KBM-7 (cell line): ENCODE results near the gene ENO4.

ENCODE experiments used
- DNase-seq: peaks from one replicate; pipeline ENCODE4 v3.0.0-alpha.2; 2015
- in situ Hi-C: fragments of 300-500 bp; cut with MboI; formaldehyde crosslinking; loops from 2 replicates; pipeline ENCODE4 v1.14.3; 2020; ENCODE audit warnings: low sequenced_read_pairs, low pct_unique_long_range_greater_than_20kb, mixed read lengths

The ENO4 gene

DNA sequence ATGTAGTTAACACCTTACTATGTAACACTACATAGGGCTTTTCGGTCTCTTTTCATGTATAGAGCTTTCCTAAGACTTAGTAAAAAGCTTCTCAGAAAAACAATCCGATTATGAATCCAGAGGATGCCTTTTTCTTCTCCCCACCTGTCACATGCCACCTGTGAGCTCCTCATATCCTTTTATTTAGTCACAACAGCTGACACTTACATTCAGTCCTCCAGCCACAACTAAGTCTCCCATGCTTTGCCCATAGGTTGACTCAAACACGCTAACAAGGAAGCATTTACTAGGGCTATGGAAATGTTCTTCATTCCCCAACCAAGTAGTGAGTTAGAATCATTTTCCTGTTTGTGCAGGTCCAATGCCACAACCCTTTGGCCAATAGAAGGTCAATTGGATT, 7.9 kb downstream of the ENO4 start:
- in situ Hi-C loops, result no loop called here
- DNase-seq, result no peak

DNA sequence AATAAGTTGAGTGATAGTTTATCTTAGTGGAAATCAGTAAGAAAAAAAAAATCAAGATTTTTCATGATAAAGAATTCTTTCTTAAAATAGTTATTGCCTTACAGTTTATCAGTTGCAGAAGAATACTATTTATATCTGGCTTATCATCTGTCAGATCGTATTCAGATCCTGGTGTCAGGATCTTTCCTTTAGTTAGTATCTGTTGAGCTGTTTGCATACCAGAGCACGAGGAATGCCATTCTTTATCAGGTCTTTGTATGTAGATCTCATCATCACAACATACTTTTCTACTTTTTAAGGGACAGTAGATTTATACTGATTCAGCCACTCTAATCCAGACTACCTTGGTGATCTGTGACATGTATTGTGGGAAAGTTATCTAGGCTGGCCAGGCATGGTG, 12.5 kb downstream of the ENO4 start:
- in situ Hi-C loops, result no loop called here
- no peak for DNase-seq

DNA sequence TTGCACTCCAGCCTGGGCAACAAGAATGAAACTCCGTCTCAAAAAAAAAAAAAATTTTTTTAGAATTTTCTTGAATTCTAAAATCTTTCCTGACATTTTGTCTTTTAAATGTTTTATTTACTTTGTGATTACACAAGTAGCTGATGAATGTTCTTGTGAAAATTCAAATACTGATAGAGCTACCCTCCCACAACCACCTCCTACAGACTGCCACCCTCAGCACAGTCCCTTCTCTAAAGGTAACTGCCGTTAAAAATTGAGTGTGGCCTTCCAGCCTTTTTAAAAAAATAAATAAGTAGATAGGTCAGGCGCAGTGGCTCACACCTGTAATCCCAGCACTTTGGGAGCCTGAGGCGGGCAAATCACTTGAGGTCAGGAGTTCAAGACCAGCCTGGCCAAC, 15.1 kb downstream of the ENO4 start:
- in situ Hi-C loops, result no loop called here
- DNase-seq, result no peak

DNA sequence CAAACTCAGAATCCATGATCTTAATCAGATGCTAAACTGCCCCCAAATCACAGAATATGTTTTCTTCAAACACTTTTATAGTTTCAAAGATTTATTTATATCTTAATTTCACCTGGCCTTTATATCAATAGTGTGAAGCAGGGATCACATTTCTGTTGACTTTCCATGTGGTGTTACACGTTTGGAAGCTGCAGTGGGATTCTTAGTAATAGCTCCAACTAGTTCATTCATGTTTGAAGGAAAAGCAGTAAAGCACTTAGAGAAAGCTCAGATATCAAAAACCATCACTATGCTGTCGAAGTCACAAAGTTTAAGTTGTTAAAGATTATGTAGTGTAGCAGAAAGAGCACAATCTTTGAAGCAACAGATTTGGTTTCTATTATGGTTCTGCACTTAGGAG, 16.8 kb downstream of the ENO4 start:
- DNase-seq, result no peak

DNA sequence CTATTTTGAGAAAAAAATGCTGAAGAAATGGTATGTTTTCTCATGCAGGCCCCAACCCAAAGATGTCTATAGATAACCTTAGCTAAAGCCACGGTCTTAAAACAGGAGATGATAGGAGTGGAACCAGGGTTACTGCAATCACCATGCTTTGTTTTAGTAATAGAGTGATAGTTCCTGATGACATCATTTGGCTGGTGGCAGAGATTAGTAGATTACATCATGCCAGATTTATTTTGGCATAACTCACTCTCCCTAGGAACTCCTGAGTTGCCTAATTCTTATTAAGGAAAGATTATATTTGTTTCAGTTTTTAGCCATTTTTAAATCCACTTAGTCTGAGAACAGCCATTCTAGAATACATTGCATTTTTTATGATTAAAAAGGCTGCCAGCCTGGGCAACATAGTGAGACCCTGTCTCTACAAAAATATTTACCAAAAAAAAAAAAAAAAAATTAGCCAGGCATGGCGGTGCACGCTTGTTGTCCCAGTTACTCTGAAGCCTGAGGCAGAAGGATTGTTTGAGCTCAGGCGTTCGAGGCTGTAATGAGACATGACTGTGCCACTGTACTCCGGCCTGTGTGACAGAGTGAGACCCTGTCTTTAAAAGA, 17.8 kb downstream of the ENO4 start:
- no peak for DNase-seq
- in situ Hi-C loops, result no loop called here

More for the DNA sequence above, 16.8 kb downstream of the ENO4 start:
- in situ Hi-C loops, result no loop called here

DNA sequence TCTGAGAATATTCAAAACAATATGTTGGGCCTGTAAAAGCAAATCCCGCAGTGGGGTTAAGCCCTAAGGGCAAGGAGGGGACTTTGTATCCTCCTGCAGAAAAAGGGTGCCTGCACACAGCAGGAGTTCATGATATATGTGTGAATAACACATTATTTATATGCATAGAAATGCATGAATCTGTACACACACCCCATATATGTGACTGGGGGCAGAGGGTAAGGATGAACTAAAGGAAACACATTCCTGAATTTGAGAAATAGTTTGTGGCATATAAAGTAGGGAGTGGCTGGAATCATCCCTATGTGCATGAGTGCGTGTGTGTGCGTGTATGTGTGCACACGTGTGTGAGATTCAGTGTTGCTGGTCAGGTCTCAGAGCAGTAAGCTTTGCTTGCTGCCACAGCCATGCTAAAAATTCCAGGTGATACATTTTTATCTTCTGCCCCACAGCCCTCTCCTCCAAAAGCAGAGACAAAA, 18.9 kb downstream of the ENO4 start:
- in situ Hi-C loops, result no loop called here
- DNase-seq, result no peak

DNA sequence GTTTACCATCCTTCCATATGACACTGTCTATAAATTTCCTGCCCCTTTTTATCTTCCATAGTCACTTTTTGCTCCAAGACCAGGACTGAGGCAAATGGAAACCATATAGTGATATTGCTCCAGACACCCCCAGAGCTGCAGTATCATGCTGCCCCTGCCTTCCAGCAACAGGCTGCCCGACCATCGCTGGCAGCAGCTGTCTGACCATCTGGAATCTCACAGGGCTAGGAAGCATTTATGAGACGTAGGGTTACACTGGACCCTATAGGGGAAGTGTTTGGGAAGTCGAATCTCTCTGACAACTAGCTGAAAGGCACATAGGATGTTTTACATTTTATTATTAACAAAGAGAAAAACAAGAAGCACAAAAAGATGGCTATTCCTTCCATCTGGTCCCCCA, 19.4 kb downstream of the ENO4 start:
- in situ Hi-C loops, result no loop called here

DNA sequence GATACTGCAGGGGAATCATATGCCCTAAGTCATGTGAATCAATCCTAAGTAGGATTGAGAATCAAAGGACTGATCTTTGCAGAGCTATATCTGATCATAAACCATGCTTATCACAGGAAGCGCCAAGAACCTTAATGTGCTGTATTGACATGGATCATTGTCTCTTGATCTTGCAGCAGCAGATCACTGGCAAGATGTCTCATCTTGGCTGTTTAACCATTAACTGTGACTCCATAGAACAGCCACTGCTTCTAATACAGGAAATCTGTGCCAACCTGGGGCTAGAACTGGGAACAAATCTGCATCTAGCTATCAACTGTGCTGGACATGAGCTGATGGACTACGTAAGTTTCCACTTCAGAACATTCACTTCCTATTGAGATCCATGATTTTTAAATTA, 21.6 kb downstream of the ENO4 start:
- DNase-seq, result no peak
- in situ Hi-C loops, result no loop called here

More for the DNA sequence above, 19.4 kb downstream of the ENO4 start:
- no peak for DNase-seq

DNA sequence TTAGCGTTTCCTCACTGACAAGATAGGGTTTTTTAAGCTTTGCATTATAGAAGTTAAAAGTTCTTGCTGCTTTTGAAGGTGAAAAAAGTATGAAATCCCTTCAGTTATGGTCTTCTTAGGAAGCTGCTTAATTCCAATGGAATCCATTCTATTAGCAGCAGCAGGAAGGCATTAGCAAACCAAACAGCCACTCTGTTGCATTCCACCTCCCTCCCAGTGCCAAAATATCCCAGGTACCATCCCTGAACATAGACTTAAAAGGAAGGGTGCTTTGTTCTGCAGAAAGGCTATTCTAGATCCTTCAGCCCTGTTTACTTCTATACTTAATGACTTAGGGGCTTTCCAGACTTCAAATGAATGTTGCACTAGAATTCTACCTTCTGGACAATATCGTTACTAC, 23.8 kb downstream of the ENO4 start:
- DNase-seq, result no peak
- in situ Hi-C loops, result no loop called here

DNA sequence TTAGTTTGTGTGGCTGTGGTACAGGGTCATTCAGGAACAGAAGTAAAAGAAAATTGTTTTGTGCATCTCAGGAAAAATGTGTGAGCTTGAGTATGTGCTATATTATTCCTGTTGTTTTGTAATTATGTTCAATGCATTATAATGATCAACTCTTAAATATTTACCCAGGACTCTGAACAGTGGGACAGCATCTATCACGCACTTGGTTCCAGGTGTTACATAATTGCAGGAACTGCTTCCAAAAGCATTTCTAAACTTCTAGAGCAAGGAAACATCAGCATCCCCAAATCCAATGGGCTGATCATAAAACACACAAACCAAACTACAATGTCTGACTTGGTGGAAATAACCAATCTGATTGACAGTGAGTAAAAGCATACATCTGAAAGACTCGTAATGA, 26.6 kb downstream of the ENO4 start:
- no peak for DNase-seq
- in situ Hi-C loops, result no loop called here

DNA sequence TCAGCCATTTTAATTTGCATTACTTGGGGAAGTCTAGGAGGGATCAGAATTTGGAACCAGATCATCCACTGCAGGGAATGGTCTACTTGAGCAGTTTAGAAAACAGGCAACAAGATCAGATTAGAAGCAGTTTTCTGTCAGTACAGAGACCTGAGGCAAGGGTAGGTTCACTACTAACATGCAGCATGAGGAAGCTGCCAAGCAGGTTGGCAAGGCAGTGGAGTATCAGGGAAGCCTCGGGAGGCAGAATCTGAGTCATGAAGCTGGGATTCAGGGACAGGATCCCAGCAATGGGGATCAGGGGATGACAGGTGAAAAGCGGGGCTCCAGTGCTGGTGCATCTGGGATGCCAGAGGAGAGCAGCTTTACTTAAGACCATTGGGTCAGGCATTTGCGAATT, 28.1 kb downstream of the ENO4 start:
- DNase-seq, result no peak
- in situ Hi-C loops, result no loop called here

DNA sequence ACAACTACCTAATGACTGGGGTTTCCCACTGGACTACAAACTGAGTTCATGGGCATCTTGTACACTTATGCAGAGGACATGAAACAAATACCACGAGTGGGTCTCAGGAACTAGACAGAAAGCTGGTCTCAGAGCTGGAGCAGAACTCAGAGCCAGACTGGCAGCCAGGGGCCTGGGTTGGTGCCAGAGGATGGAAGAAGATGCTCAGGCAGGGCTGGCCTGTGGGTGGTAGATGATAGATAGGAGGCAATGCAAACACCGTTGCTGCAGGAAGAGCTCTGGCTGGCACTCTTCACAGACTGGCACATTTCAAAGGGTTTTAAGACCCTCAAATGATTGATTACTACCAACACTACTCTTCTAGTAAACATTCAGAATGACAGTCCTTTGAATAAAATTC, 28.8 kb downstream of the ENO4 start:
- in situ Hi-C loops, result no loop called here
- DNase-seq, result no peak

DNA sequence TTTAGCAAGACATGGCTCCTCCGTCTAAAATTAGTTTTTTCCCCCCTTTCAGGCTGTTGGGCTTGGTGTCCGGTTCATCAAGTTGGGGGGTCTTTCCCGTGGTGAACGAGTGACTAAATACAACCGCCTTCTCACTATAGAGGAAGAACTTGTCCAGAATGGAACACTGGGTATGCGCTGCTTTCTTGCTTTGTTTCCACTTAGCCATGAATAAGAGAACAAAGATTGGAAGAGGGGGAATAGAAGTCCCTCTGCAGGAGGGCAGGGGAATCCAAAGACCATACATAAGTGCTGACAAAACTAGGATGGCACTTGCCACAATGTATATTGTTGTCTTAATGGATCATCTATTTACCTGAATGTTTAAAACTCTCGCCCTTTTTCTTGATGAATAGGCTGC, 30.5 kb downstream of the ENO4 start:
- in situ Hi-C loops, result no loop called here
- no peak for DNase-seq

DNA sequence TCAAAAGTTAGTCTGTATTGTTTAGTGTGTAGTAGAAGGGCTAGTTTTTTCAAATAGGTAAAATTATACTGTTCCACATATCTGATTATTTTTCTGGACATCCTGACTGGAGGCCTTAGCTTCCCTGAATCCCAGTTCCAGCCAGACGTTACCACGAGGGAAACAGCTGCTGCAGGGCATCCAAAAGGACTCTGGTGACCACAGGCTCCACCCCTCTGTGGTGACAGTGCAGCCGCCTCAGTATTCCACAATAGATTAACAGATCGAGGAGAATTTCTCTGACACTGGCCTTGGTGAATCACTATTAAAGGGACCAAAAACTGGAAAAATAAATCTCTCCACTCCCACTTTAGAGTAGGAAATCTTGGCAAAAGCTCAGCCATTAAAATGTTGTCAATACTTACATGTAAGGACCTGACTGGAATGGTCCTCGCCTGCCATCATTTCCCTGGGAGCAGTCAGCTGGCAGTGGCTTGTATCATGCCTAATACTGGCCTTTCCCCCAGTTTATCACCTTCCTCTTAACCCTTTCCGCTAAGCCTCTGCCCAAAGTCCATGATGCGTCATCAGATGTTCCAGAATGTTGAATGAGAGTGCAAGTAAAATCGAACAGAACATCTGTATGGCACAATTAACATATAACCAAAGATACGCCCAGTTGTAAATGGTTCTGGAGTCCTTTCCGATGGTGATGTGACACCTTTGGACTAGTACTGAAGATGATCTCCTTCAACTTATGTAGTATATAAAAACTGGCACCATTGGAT, 31.6 kb downstream of the ENO4 start:
- no peak for DNase-seq
- in situ Hi-C loops, result no loop called here

DNA sequence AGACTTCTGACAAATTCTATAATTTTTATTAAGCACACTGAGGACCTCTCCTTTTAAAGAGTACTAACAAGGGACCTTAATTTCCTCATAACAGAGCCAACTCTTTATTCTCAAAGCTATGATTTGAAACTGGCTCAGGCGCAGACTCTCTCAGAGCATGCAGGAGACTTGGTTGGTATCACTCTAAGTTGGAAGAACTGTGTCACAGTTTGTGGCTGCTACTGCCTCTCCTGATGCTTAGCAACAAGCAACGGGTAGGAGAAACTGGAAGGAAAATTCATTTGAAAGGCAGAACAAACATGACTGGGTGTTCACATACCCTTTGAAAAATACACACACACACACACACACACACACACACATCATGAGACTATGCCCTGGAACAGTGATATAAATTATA, 33.3 kb downstream of the ENO4 start:
- DNase-seq, result no peak
- in situ Hi-C loops, result no loop called here

DNA sequence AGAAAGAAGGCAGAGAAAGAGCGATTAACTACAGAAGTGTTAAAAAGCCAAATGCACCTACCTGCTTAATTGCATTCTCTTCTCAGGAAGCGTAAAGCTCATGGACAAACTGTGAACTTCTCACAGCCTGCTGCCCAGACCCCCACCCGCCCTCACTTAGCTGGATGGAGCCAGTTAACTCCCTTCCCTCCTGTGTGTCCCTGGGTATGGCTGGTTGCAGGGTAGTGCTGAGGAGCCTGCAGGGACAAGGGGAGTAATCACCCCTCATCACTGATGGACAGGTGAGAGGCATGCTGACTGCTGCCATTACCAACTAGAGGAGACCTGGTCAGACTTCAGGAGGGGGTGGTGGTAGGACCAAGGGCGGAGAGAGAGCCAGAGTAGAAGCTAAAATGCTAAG, 37.5 kb downstream of the ENO4 start:
- in situ Hi-C loops, result no loop called here
- DNase-seq, result no peak

DNA sequence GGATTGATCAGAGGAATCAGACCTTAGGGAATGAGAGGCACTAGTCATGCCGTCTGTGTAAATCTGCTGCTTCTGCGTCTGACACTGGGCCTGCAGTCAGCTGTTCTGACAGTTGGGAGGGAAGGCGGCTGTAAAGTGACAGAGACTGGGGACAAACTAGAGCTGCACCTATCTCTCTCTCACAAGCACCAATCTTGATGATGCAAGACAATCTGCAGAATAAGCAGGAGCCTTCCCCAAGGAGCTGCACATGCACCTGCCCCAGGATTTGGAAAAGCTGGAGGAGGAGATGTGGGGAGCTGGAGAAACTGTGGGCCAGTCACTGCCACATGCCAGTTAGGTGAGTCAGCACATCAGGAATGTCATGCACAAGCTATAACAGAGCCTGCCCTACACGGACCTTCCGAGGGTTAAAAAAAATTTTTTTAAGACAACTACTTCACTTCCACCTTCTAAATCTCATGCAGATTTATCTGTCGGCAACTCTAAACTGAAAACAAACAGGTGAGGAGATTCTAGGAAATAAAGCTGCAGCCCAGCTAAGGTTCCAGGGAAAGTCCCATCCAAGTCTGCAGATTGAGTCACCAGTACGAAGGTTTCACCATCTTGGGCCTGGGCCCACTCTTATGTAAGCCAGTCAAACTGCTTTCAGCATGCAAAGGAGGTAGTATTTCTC, 39.2 kb downstream of the ENO4 start:
- in situ Hi-C loops, result no loop called here
- no peak for DNase-seq

DNA sequence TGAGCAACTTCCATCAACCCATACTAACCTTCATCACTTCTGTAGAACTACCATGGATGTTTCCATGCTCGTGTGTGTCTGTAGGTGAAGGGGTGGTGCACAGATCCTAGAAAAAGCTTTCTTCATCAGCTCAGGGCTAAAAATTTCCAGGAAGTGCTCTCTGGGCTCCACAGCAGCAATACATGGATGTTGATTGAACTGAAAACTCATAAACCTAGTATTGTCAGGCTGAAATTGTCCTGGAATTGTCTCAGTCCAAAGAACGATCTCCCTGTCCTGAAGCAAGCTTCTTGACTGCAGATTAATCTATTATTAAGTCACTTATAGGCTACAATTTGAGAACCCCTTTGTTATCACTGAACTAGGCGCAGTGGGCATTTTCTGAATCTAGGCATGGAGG, 39.8 kb downstream of the ENO4 start:
- in situ Hi-C loops, result no loop called here
- no peak for DNase-seq

DNA sequence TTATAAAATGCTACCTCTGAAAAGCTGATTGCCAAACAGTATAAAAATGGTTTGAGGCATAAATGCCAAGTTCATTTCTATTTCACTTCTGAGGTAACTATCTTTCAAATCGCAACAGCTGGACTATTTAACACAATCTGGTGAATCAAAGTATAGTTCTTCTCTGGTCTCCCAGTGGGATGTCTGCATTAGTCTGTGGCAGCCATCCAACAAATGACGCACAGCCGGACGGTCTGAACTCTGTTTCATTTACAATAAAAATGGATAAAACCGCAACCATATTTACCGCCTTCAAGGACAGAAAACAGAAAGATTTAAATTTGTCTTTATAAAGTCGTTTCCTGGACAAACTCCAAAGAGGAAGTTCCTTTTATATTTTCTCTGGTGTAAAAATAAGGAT, 41.9 kb downstream of the ENO4 start:
- peak; percentile 60 for DNase-seq
- in situ Hi-C loops, result no loop called here

DNA sequence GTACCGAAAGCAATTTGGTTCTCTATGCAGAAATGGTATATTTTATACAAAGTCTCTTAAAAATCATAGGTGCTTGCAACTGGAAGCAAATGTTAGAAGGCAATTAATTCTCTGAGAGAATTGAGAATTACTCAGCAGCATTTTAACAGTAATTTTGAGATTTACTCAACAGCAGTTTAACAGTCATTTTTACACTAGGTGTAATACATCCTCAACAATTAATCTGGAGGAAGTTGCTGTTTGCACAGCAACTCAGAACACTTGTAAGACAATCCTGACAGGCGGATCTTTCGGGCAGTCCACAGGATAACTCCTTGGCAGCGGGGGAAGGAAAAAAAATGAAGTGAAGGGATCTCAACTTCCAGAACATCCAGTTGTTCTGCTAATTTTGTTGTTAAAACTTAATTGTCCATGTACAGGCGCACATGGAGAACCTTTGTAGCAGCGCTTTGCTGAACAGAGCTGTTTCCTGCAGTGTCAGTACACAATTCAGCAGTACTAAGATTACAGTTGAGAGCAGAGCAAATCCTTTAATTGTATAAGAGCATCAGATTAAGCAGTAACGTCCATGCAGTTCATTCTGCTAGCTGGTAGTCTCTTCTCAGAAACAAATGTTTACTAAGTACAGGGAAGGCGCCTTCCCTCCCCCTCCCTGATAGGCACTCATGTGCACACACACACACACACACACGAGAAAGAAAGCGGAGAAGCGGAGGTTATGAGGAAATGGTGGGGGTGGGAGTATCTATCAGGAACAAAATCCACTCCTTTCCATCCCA, 43.8 kb downstream of the ENO4 start:
- in situ Hi-C loops, result no loop called here
- peak; percentile 72 for DNase-seq
